PFSK-1 (cell line): ENCODE results near the gene GAL3ST1.

Experiments used
- FOXP2 ChIP-seq: optimal IDR thresholded peaks from 2 replicates; pipeline ENCODE3; 2011; ENCODE audit warnings: borderline replicate concordance, control low read depth, inconsistent platforms; ENCODE audit not compliant: insufficient read depth; ENCODE audit errors: extremely low read length, extremely low read depth
- POLR2AphosphoS5 ChIP-seq: IDR thresholded peaks from 2 replicates; pipeline ENCODE4 v1.6.1; 2012; ENCODE audit warnings: low read depth, mild to moderate bottlenecking, control low read depth, low read length, moderate library complexity
- REST ChIP-seq, 2 experiments: IDR thresholded peaks; 2 replicates each; pipeline versions ENCODE4 v1.6.1 to v1.8.0; 2011 to 2012; ENCODE audit warnings: low read depth in 2 of 2, low read length in 2 of 2, control low read depth in 1 of 2, inconsistent platforms in 1 of 2, mild to moderate bottlenecking in 1 of 2, moderate library complexity in 1 of 2; ENCODE audit not compliant: insufficient read depth in 1 of 2
- SIN3A ChIP-seq: IDR thresholded peaks from 2 replicates; pipeline ENCODE4 v1.6.1; 2012; ENCODE audit warnings: mild to moderate bottlenecking, low read length, moderate library complexity, borderline replicate concordance; ENCODE audit not compliant: insufficient read depth
- TAF1 ChIP-seq: IDR thresholded peaks from 2 replicates; pipeline ENCODE4 v1.6.1; 2012; ENCODE audit warnings: low read length, control low read depth, borderline replicate concordance; ENCODE audit not compliant: insufficient read depth

Gene GAL3ST1

DNA sequence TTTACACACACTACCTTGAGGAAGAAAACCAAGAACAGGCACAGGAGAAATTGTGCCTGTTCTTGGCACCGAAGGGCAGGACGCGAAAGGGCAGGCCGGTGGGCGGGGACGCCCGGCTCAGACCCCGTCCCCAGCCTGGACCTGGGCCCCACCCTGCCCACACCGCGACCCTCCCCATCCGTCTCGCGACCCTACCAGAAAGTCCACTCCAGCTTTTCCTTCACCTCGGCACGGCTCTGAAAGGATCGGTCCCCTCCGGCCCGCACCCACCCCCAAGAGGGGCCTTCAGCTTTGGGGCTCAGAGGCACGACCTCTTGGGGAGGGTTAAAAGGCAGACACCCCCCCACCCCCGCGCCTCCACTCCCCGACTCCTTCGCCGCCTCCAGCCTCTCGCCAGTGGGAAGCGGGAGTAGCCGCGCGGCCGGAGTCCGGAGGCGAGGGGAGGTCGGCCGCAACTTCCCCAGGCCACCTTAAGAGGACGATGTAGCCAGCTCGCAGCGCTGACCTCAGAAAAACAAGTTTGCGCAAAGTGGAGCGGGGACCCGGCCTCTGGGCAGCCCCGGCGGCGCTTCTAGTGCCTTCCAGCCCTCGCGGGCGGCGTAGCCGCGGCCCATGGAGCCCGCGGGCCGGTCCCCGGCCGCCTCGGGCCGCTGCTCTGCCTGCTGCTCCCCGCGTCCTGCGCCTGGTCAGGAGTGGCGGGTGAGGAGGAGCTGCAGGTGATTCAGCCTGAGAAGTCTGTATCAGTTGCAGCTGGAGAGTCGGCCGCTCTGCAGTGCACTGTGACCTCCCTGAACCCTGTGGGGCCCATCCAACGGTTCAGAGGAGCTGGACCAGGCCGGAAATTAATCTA lies 32.3 kb downstream of the GAL3ST1 start:
- no peak for TF ChIP-seq REST (IDR thresholded peaks at IDR 0.05; ENCODE audit: insufficient read depth in 1 of 2, low read depth in 2 of 2, low read length in 2 of 2)
- no peak for TF ChIP-seq FOXP2
- no peak for TF ChIP-seq POLR2AphosphoS5
- no peak for TF ChIP-seq TAF1
- no peak for TF ChIP-seq SIN3A

DNA sequence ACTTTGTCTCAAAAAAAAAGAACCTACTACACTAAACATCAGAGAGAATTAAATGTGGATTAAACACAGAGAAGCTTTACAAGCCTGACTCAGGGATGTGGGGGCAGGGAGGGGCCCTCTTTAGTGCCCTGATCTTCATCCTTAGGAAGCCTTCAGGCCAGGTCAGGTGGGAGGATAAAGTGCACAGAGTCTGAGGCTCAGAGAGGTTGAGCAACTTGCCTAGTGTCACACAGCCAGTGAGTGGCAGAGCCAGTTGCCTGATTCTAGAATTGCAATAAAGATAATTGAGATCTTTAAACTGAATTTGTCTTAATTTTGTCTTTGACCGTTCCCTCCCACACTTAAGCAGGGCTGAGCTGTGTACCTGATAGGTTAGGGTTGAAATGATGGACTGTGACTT lies 35.1 kb downstream of the GAL3ST1 start:
- TF ChIP-seq SIN3A (no peak), TAF1 (no peak), FOXP2 (no peak), REST (IDR thresholded peaks at IDR 0.05; ENCODE audit: insufficient read depth in 1 of 2, low read depth in 2 of 2, low read length in 2 of 2) (no peak), POLR2AphosphoS5 (no peak)

GRCh38 chr22:30538280-30538679 lies 36.2 kb downstream of the GAL3ST1 start:
- no peak for TF ChIP-seq SIN3A
- no peak for TF ChIP-seq TAF1
- TF ChIP-seq POLR2AphosphoS5: no peak
- no peak for TF ChIP-seq REST (IDR thresholded peaks at IDR 0.05; ENCODE audit: insufficient read depth in 1 of 2, low read depth in 2 of 2, low read length in 2 of 2)
- TF ChIP-seq FOXP2: no peak

DNA sequence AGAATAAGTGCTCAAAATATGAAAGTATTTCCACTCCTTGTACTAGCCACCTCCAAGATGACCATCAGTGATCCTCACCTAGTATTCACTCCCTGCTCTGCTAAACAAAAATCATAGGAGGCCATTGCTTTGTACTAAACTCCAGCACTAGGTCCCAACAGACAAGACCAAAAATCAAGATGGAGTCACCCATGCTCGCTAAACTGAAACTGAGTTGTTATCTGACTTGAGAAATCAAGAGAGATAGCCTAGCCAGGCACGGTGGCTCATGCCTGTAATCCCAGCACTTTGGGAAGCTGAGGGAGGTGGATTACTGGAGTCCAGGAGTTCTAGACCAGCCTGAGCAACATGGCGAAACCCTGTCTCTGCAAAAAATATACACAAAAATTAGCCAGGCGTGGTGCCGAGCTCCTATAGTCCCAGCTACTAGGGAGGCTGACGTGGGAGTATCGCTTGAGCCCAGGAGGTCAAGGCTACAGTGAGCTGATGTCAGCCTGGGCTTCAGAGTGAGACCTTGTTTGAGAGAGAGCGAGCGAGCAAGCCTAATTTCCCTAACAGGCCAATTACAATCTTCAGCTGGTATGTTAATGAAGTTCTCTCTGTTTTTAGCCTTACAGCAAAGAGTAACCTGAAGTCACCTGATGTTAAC lies 37.3 kb downstream of the GAL3ST1 start:
- TF ChIP-seq POLR2AphosphoS5: no peak
- TF ChIP-seq TAF1: no peak
- TF ChIP-seq FOXP2: no peak
- no peak for TF ChIP-seq REST (IDR thresholded peaks at IDR 0.05; ENCODE audit: insufficient read depth in 1 of 2, low read depth in 2 of 2, low read length in 2 of 2)
- no peak for TF ChIP-seq SIN3A
